GM19193 (cell line): ENCODE data around the gene CXADR.

Experiments
- POLR2A ChIP-seq: IDR thresholded peaks from 4 replicates; pipeline ENCODE4 v1.6.1; 2011; ENCODE audit not compliant: insufficient read depth, insufficient read length; ENCODE audit errors: extremely low read depth

CXADR gene

DNA sequence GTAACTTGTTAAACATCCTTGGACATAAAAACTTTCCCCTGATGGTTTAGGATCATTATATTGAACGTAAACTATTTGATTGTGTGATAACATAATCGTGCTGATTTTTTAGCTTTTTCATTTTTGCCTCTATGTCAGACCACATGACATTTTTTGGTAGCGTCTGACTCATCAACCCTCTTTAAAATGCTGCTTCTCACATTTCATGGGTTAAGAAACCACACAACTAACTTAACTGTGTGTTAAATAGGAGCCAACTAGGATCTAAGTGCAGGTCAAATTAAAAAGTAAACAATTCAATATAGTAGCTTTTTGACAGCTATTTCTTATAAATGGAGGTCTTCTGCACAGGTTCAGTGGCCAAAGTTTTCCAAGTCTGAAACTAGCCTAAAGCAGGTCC, 90.0 kb downstream of the CXADR start:
- TF ChIP-seq POLR2A = no peak

- no peak for TF ChIP-seq POLR2A
Observed at GRCh38 chr21:17607684-17608083, 94.8 kb downstream of the CXADR start.

- no peak for TF ChIP-seq POLR2A
Observed at GRCh38 chr21:17609681-17610080, 96.8 kb downstream of the CXADR start.

DNA sequence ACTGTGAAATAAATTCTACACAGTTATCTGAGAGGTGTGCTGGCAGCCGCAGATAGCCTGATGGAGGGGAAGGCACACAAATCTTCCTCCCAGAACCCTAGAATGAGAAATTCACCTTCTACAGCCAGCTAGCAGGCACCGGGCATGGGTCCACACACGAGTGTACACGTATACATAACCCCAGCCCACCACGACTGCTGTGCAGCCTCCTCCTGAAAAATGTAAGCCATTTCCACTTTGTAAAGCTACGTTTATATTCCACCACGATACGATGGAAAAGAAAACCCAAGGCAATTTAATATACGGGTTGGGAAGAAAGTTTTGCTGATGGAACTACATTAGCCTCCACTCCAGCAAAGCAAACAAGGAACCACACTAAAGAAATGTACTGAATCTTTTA, 98.1 kb downstream of the CXADR start:
- no peak for TF ChIP-seq POLR2A

DNA sequence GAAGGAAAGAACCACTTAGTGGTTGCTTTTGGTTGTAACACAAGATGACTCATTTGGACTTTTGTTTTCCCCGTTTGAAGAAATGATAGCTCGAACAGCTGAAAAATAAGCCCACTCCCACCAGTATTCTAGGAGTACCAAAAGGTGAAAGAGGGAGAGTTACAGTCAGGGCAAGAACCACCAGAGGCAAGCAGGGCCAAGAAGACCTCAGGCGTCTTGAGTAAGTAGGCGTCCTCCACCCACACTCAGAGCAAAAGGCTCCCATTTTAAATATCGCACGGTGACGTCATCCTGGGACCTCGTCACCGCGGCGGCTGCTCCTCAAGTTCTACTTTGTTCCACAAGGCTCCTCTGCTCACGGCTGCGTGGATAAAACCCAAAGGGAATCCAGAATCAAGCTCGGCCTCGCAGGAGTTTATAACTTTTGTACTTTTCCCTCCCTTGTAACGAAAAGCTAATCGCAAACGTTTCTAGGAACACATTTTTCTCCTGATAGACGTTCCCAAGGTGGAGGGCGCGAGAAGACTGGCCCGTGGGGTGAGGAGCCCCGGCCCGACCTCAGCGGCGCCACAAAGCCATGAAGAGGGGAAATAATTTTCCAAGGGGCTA, 98.7 kb downstream of the CXADR start:
- TF ChIP-seq POLR2A = peak; percentile 46

DNA sequence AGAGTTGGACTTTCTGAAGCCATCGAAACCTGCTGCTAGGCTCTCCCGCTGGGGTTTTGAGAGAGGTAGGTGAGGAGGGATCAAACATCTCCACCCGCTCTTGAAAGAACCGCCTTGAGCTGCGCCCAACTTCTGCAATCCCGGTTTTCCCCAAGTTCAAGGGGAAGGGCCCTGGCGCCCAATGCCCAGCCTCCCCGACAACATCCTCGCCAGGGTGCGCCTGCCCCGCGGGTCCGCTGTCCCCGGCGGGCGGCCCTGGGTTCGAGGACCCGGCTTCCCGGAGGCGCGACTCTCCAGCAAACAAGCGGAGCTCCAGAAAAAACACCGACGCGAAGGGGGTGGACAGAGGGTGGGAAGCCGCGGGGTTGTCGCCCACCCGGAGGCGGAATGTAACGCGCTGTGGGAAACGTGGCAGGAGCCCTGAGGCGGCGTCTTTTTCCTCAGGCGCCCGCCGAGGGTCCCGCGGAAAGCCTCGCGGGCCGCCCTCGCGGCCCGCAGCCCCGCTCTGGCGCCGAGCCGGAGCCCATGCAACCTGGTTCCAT, 99.3 kb downstream of the CXADR start:
- TF ChIP-seq POLR2A = no peak

DNA sequence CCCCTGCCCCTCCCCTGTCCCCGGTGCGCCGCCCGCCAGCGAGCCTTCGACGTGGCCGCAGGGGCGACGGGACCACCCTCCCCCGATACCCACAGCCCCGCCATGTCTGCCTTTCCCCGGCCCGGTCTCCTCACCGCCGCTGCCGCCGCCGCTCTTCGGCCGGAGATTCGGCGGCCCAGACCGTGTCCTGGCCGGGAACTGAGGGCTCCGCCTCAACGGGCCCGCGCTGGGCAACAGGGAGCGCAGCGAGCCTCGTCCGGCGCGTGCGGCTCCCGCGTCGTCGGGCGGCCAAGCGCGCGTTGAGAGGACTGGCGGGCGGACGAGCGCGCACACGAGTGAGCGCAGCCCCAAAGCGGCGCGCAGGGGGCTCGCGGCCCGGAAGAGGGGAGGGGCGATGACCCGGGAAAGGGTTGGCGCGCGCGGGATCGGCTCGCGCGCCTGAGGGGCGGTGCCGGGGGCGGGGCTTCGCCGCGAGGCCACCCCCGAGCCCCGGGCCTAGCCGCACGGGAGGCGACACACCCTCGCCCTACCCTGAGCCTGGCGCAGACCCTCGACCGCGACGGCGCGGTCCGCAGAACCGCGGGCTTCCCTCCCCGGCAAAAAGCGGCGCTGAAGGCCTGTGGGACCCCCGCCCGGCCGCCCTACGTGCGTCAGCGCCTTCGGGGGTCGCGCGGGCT, 99.9 kb downstream of the CXADR start, which contains the start of gene BTG3:
BTG3 (minus strand) TSS at position 337 of the 677 bp plus-strand sequence. CDS start 3,757 bp downstream, outside the sequence.
- peak; percentile 89 for TF ChIP-seq POLR2A

- no peak for TF ChIP-seq POLR2A
Observed at GRCh38 chr21:17613242-17613676, 100.4 kb downstream of the CXADR start.

DNA sequence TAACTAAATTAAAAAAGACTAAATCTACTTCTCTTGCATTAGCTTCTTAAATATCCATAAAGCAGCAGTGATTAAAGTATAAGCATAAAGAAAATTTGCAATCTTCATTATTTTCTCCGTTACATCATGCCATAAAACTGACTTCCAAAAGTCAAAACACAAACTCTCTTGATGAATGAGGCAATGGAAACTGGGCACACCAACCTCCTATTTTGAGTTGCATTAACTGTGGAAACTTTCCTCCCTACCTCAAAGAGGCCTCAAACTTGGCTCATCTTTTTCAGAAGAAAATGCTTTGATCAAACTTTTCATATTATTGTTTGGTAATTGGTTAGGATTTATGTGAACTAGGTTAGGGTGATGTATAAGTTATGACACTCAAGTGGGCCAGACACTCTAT, 104.0 kb downstream of the CXADR start:
- TF ChIP-seq POLR2A = no peak

DNA sequence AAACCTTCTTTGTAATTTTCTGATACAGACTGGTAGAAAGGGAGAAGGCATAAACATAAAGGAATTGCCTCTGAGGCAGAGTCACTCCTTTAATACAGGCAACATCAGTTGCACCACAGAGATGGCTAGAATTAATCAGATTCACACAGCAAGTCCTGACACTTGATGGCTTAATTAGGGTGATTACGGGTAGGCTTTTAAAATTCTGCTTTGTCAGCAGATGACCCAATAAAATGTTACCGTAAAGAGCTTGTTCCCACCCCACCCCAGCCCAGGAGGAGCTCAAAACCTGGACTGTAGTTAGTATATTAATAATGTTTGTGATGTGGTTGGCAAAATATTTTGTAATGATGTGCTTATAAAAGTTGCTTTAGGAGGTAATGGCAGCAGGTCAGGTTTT, 109.2 kb downstream of the CXADR start:
- no peak for TF ChIP-seq POLR2A

DNA sequence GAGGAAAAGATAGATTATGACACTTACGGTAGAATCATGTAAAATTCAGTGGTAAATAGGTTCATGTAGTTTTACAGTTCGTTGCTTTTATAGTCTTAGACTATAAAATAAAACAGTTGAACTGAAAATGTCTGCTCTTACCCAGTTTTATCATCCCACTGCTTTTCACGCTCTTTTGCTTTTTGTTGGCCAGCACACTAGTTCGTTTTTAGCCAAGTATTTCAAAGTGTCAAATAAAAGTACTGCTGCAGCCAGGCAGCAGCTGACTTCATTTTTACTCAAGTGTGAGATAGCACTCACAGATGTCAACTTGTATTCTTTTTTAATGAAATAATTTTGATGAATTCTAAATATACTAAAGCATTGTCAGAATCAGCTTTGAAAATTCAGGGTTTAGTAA, 118.4 kb downstream of the CXADR start:
- no peak for TF ChIP-seq POLR2A

- no peak for TF ChIP-seq POLR2A
Observed at GRCh38 chr21:17636711-17637110, 123.9 kb downstream of the CXADR start.

DNA sequence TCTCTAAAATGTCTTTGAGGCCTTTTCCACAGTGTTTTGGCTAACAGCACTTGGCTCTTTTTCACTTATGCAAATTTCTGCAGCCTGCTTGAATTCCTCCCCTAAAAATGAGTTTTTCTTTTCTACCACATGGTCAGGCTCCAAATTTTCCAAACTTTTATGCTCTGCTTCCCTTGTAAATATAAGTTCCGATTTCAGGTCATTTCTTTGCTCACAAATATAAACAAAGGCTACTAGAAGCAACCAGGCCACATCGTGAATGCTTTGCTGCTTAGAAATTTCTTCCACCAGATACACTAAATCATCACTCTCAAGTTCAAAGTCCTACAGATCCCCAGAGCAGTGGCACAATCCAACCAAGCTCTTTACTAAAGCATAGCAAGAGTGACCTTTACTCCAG, 128.0 kb downstream of the CXADR start:
- no peak for TF ChIP-seq POLR2A
